GF-D8 (cell line): ENCODE results near the gene TSKU.
"Not testable (repeated sequence)": the region's sequence is repeated elsewhere in the genome, so short reads cannot be mapped to it uniquely, and the experiment has no call there.

Experiments used
- DNase-seq: peaks from one replicate; lab custom pipeline; 2025; lab: John Stamatoyannopoulos, UW

TSKU gene

GRCh38 chr11:76783294-76783895 lies at the start of gene TSKU:
TSS of gene TSKU (plus strand) at chr11:76783356. CDS start at chr11:76795617, 12,261 bp downstream.
- DNase-seq: no peak

- not testable (repeated sequence) for DNase-seq
These were observed 49.2 kb upstream of the TSKU start for GRCh38 chr11:76733906-76734305.

GRCh38 chr11:76734456-76735420 lies 48.4 kb upstream of the TSKU start:
- no peak for DNase-seq

- DNase-seq: no peak
These were observed 47.3 kb upstream of the TSKU start for GRCh38 chr11:76735841-76736240.

- no peak for DNase-seq
These were observed 46.9 kb upstream of the TSKU start for GRCh38 chr11:76736266-76736665.

- DNase-seq: peak; percentile 1
These were observed 46.2 kb upstream of the TSKU start for GRCh38 chr11:76736773-76737495.

GRCh38 chr11:76738618-76739240 lies 44.4 kb upstream of the TSKU start:
- DNase-seq: no peak

GRCh38 chr11:76739798-76740197 lies 43.4 kb upstream of the TSKU start:
- no peak for DNase-seq

- DNase-seq: no peak
These were observed 42.4 kb upstream of the TSKU start for GRCh38 chr11:76740772-76741171.

GRCh38 chr11:76742902-76743301 lies 40.3 kb upstream of the TSKU start:
- no peak for DNase-seq

GRCh38 chr11:76744186-76745043 lies 38.7 kb upstream of the TSKU start:
- DNase-seq: no peak

- no peak for DNase-seq
These were observed 38.1 kb upstream of the TSKU start for GRCh38 chr11:76745044-76745376.

- DNase-seq: no peak
These were observed 37.5 kb upstream of the TSKU start for GRCh38 chr11:76745561-76746207.

- no peak for DNase-seq
These were observed 35.8 kb upstream of the TSKU start for GRCh38 chr11:76747153-76747914.

GRCh38 chr11:76747915-76748860 lies 35.0 kb upstream of the TSKU start:
- DNase-seq: no peak

GRCh38 chr11:76748948-76749347 lies 34.2 kb upstream of the TSKU start:
- DNase-seq: no peak

GRCh38 chr11:76750067-76750466 lies 33.1 kb upstream of the TSKU start:
- DNase-seq: no peak

GRCh38 chr11:76750746-76751145 lies 32.4 kb upstream of the TSKU start:
- DNase-seq: no peak
